Activated T-cell treated with anti-CD3 and anti-CD28 coated beads, Interleukin-2, amount 50 U/mL, for 1 hour (primary cell): Measurements from ENCODE around the gene CLCN2.
"Not testable (repeated sequence)": the region's sequence is repeated elsewhere in the genome, so short reads cannot be mapped to it uniquely, and the experiment has no call there.

Source experiments
- DNase-seq: peaks from one replicate; pipeline ENCODE4 v3.0.0-alpha.2; 2020

Gene CLCN2

GRCh38 chr3:184343200-184343876 is 18.1 kb downstream of the CLCN2 start:
- no peak for DNase-seq

DNA sequence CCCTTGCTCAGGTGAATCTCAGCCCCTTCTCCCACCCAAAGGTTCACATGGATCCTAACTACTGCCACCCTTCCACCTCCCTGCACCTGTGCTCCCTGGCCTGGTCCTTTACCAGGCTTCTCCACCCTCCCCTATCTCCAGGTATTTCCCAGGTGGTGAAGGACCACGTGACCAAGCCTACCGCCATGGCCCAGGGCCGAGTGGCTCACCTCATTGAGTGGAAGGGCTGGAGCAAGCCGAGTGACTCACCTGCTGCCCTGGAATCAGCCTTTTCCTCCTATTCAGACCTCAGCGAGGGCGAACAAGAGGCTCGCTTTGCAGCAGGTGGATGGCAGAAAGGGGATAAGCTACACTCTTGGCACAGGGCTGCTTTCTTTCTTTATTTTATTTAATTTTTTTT is 19.5 kb downstream of the CLCN2 start:
- DNase-seq, result no peak

GRCh38 chr3:184339451-184340135 is 21.8 kb downstream of the CLCN2 start:
- DNase-seq, result not testable (repeated sequence)

DNA sequence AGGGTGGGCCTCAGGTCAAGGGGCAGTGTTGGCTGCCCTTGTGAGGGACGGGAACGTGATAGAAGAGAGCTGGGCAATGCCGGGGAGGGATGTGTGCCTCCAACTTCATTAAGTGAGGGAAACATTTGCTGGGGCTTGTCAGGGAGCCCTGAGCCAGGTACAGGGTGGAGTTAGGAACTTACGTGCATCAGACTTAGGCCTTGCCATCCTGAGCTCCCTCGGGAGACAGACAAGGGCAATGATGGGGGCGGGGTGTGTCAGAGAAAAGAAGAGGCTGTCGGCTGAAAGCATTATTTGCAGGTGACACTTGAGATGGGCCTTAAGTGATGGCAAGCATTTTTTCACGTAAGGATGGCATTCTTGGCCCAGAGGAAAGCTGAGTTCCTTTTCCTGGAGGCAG is 22.4 kb downstream of the CLCN2 start:
- no peak for DNase-seq

DNA sequence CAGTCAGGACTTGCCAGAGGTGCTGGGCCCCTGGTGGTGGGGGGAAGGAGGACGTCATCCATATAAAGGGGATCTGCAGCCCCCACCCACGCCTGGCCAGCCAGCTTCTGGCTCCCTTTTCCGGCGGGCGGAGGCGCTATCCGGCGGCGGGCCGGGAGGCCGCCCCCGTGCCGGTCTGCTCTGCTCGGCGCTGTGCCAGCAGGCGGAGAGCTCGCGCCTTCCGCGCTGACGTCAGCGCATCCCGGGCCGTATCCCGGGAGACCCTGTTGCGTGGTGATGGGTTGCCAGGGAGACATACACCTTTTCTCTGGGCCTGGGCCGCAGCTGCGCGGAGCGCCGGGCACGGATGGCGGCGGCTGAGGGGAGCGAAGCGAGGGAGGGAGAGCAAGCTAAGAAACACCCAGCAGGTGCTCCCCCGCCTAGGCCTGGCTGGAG is 22.9 kb downstream of the CLCN2 start:
- no peak for DNase-seq

- no peak for DNase-seq
These were observed 23.4 kb downstream of the CLCN2 start for GRCh38 chr3:184337981-184338380.

- no peak for DNase-seq
These were observed 24.0 kb downstream of the CLCN2 start, which contains the start of gene FAM131A for GRCh38 chr3:184337399-184337714. FAM131A (plus strand) TSS chr3:184337600; CDS start chr3:184337631, 31 bp downstream.

DNA sequence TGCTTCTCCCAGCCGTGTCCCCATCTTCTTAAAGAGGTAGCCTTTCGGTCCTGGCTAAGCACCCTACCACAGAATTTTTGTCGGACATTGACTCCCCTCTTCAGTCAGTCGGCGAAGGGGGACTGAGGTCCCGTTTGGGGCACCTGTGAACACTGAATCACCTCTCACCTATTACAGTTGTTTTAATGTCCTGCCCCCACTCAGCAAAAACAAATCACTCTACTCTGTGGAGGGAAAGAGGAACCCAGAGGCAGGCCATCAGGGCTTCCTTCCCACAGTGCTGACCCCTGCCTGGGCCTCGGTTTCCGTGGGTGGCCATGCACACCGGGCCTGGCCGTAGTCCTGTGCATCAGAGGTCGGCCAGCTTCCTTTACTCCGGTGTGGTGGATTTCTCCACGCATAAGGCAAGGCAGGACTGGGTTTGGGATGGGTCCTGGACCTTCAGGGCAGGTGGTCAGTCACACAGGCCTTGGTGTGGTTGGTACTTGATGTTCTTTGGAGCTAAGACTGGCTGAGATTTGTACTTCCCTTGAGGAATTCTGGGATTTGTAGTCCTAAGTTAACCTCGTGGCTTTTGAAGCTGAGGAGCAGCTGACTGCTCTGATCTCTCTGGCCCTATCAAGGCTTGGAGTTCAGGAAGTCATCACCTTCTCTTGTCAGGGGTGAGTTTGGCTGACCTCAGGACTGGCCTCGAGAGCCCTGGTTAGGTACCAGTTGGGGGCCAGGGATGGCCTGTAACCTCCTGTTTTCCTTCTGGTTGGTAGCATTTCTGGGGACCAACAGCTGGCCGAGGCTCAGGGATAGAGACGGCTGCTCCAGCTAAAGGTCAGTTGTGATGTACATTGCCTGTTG is 24.6 kb downstream of the CLCN2 start:
- DNase-seq, result no peak

DNA sequence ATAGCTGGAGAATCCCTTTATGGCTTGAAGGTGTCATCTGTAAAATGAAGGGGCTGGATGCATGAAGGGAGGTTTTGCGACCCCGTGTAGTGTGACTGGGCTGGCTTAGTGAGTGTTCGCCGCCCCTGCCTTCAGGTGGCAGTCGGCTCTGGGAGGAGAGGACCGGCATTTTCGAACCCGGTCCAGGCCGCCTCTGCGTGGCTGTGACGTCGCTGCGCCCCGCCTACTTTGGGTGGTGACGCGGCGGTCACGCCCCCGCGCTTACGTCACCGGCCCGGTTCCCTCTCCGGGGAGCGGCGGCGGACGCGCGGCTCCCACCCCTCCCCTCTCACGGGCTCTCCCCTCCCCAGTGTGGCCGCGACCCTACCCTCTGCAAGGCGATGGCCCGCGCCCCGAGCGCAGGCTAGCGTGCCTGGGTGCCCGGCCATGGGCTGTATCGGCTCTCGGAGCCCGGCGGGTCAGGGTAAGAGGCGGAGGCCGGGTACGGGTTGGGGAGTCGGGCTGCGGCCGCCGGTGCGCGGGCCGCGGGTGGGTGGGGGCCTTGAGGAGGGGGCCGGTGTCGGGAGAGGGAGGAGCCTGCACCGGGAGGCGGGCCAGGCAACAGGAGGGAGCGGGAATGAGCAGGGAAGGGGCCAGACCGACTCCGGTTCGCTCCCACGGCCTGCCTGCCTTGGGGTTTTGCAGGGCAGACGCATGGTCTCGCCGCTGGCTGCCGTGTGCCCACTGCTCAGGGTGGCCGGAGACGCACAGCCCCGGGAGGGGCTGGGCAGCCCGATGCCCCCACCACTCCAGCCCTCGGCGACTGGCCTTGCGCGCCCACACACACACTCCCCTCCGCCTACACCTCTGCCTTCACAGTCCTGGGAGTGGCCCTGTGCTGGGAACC is 25.5 kb downstream of the CLCN2 start:
- peak; percentile 97 for DNase-seq

DNA sequence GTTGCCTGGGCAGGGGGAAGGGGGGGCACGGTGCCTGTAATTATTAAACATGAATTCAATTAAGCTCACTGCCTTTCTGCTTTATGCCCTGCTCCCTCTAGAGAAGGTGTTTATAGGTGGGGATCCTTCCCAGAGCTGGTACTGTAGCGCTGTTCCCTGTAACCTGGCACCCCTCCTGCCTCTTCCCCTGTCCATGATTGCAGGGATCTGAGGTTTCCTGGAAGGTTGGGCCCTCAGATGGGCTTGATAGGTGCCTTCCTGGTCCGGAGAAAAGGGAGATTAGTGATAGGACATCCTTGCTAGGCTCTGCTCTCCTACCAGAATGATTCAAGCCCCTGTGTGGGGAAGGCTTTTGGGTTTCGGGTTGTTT is 26.1 kb downstream of the CLCN2 start:
- DNase-seq, result no peak

DNA sequence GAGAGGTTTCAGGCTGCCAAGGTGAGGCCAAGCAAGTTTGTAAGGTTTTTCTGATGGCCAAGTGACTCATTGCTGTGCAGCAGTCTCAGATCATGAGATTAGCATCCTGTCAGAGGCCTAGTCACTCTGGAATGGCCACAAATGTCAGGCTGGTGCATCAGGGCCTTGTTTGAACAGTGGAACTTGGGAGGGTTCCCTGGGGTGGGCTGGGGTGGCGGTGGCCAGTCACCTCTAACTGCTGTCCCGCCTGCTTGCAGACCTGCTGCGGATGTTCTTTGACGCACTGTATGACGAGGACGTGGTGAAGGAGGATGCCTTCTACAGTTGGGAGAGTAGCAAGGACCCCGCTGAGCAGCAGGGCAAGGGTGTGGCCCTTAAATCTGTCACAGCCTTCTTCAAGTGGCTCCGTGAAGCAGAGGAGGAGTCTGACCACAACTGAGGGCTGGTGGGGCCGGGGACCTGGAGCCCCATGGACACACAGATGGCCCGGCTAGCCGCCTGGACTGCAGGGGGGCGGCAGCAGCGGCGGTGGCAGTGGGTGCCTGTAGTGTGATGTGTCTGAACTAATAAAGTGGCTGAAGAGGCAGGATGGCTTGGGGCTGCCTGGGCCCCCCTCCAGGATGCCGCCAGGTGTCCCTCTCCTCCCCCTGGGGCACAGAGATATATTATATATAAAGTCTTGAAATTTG is 26.8 kb downstream of the CLCN2 start:
- DNase-seq, result peak; percentile 53

GRCh38 chr3:184333700-184334099 is 27.7 kb downstream of the CLCN2 start:
- DNase-seq, result no peak

DNA sequence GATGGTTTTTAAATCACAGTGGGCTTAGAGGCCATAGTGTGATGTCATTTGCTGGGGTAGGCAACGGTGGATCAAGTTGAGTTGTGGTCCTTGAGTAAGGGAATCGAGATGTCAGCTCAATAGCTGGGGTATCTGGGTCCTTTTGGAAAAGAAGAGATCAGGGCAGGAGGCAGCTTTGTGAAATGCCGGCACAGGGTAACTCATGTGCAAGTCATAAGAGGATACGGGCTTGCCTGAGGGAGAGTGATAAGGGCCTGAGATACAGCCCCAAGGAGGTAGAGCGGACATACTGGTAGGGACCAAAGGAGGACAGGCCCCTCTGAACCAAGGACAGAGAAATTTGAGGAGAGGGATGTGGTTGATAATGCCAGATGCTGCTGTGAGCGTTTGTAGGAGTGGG is 28.2 kb downstream of the CLCN2 start:
- no peak for DNase-seq

GRCh38 chr3:184332370-184333090 is 28.9 kb downstream of the CLCN2 start:
- DNase-seq, result no peak

DNA sequence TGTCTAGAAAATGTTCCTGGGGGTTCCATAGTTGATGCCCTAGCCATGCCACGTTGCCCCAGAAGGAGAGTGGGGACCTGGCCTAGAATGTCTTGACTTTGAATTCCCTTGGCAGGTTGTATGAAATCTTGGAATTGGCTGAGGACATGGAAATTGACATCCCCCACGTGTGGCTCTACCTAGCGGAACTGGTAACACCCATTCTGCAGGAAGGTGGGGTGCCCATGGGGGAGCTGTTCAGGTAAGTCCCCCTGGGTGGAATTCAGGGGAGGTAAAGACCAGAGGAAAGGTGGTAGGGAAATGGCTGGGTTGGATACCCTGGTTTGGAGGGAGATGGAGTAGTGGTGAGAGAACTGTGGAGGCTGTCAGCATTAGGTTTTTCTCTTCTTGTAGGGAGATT is 32.9 kb downstream of the CLCN2 start:
- DNase-seq, result no peak

GRCh38 chr3:184327171-184327570 is 34.2 kb downstream of the CLCN2 start:
- no peak for DNase-seq

DNA sequence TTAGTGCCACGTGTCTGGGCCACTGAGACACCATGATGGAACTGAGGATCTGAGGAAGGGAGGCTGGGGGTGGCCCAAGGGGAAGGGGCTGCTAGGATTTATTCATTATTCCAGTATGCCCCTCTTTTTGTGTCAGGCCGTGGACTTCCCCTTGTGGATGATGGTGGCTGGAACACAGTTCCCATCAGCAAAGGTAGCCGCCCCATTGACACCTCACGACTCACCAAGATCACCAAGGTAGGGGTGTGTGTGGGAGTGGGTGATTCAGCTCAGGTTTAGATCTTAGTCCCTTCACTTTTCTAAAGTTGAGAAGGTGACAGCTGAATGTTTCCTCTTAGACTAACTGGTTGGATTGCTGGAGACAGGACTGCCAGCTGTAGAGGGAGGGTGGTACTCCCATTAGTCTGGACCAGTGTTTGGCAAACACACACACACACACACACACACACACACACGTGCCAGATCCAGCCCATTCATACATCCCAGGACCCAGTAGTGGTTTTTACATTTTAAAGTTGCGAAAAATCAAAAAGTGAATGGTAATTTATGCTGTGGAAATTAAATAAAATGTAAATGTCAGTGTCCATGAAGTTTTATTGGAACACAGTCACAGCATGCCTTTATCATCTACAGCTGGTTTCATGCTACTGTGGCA is 35.6 kb downstream of the CLCN2 start:
- DNase-seq, result no peak

GRCh38 chr3:184325269-184325668 is 36.1 kb downstream of the CLCN2 start:
- DNase-seq, result no peak

DNA sequence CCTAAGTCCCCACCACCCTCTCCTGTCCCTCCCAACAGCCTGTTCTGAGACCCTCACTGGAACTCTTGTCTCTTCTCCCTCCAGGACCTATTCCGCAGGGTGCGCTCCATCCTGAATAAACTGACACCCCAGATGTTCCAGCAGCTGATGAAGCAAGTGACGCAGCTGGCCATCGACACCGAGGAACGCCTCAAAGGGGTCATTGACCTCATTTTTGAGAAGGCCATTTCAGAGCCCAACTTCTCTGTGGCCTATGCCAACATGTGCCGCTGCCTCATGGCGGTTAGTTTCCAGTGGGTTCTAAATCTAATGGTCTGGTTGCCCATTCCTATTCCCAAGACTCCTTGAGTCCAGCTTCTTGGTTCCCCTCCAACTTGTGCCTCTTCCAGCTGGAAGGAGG is 37.7 kb downstream of the CLCN2 start:
- DNase-seq, result no peak

DNA sequence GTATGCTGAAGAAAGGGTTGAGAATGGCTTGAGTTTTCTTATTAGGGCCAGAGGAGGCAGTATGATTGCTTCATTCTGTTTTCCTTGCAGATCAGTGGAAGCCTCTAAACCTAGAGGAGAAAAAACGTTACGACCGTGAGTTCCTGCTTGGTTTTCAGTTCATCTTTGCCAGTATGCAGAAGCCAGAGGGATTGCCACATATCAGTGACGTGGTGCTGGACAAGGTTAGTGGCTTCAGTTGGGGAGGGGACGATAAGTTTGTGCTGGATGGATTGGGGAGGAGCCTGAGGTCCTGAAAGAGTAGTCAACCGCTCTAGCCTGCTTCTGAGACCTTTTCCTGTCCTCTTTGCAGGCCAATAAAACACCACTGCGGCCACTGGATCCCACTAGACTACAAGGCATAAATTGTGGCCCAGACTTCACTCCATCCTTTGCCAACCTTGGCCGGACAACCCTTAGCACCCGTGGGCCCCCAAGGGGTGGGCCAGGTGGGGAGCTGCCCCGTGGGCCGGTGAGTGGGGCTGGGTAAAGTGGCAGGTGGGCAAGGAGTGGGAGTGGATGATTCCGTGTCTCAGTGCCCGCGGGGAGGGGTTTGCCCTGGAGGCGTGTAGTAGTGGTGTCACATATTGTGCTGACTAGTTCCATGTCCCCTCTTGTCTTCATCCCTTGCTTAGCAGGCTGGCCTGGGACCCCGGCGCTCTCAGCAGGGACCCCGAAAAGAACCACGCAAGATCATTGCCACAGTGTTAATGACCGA is 38.5 kb downstream of the CLCN2 start:
- no peak for DNase-seq
